B cell (primary cell): ENCODE results near the gene ISM1.

Experiments
- EZH2 ChIP-seq: IDR thresholded peaks from 2 replicates; pipeline ENCODE4 v1.6.1; 2012; ENCODE audit warnings: borderline replicate concordance, low read depth, mild to moderate bottlenecking, moderate library complexity, low read length; ENCODE audit not compliant: insufficient read depth, poor library complexity, severe bottlenecking
- TF ChIP-seq, protein P1 (sequence below): fragments of 200-600 bp; IDR thresholded peaks from one replicate; pipeline ENCODE4 v1.8.0; 2022; ENCODE audit warnings: antibody characterized with exemption, mild to moderate bottlenecking

DNA sequence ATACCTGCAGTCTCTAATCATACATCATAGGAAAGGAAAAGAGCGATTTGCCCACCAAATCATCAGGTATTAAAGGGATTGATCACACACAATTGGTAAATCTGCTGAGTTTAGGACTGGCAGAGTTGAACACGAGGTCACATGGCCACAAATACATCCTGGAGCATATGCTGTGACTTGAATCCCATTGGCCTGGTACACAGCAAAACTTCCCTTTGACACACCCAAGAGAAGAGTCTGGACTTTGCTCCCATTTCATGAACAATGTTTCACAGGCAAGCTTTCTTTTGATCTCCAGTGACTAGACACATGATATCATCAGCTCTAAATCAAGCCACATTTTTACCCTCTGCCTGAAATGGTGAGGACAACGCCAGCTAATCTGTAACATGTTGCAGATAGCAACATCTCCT is 117.9 kb downstream of the ISM1 start:
- TF ChIP-seq EZH2: no peak
- TF ChIP-seq, protein P1, sequence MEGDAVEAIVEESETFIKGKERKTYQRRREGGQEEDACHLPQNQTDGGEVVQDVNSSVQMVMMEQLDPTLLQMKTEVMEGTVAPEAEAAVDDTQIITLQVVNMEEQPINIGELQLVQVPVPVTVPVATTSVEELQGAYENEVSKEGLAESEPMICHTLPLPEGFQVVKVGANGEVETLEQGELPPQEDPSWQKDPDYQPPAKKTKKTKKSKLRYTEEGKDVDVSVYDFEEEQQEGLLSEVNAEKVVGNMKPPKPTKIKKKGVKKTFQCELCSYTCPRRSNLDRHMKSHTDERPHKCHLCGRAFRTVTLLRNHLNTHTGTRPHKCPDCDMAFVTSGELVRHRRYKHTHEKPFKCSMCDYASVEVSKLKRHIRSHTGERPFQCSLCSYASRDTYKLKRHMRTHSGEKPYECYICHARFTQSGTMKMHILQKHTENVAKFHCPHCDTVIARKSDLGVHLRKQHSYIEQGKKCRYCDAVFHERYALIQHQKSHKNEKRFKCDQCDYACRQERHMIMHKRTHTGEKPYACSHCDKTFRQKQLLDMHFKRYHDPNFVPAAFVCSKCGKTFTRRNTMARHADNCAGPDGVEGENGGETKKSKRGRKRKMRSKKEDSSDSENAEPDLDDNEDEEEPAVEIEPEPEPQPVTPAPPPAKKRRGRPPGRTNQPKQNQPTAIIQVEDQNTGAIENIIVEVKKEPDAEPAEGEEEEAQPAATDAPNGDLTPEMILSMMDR: no peak
